ENCODE results near the gene RNF214. TPM values are rescaled to one million over a fixed set of nuclear protein-coding genes. Genes with fewer than 3 reads are reported as not detected.

Gene RNF214
- polyA plus RNA-seq, 3 donors, result 6.4 to 13.8 (median 7.8) TPM

DNA sequence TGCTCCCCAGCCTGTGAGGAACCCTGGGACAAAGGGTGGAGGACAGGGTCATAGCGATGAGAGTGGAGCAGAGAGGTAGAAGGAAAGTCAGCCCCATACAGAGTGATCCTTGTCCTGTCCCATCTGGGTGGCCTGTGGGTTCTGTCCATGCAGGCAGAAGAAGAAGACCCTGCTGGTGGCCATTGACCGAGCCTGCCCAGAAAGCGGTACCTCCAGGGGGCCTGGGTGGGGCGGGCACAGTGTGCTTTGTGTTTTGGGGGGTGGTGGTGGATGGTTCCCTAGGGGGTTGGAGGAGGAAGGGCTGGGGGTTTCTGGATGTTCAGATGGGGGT is 46.1 kb upstream of the RNF214 start:
- peak overlapping the region in 2 of 3 experiments; percentile 4 to 69 for H3K4me3 ChIP-seq (replicated peaks in 1 of 3; ENCODE audit: low read depth in 2 of 3, low read length in 3 of 3)
- no peak for DNase-seq
- Mint-ChIP-seq H3K9me3 (no peaks in the 10 kb centered on the region), H3K27me3 (ENCODE audit: low read depth in 3 of 3) (peaks cover 0 to 5% (median 2%) of the 10 kb centered on the region in 3 donors), H3K27ac (peak overlapping the region in 6 of 7 donors; percentile 86 to 98 (median 94)), H3K4me1 (peaks cover 59% of the 10 kb centered on the region), H3K36me3 (peaks cover 61 to 90% of the 10 kb centered on the region in 2 donors), H3K4me3 (peak overlapping the region; percentile 62 to 78)
- no peaks in the 10 kb centered on the region for H3K27me3 ChIP-seq (ENCODE audit: control insufficient read depth in 2 of 2, insufficient read depth in 2 of 2, low read length in 2 of 2)
- intact Hi-C loops (cut with micrococcal nuclease), result no loop called here
- no peaks in the 10 kb centered on the region for H4K20me1 ChIP-seq (ENCODE audit: insufficient read depth, low read length)
- H3K4me1 ChIP-seq (ENCODE audit: control insufficient read depth in 1 of 2, insufficient read depth in 2 of 2, low read length in 2 of 2), result peaks cover 63 to 69% of the 10 kb centered on the region in 2 donors
- H3K36me3 ChIP-seq (replicated peaks in 1 of 2; ENCODE audit: control insufficient read depth in 1 of 2, insufficient read depth in 2 of 2, low read length in 2 of 2), result peaks cover 46 to 56% of the 10 kb centered on the region in 2 donors
- H2AFZ ChIP-seq (ENCODE audit: insufficient read depth, low read depth, low read length, poor library complexity, severe bottlenecking), result no peak overlapping the region
- peaks cover 18% of the 10 kb centered on the region for H3K79me2 ChIP-seq (ENCODE audit: insufficient read depth, low read length)
- peak overlapping the region; percentile 60 for H3K9ac ChIP-seq (ENCODE audit: insufficient read depth, low read length, poor library complexity, severe bottlenecking)
- no peaks in the 10 kb centered on the region for H3K9me3 ChIP-seq (replicated peaks in 1 of 2; ENCODE audit: control insufficient read depth in 1 of 2, insufficient read depth in 1 of 2, low read length in 2 of 2)
- WGBS (ENCODE audit: insufficient coverage), result 100% methylated on average over 3 of the region's 4 CpGs
- TF ChIP-seq, protein P1, sequence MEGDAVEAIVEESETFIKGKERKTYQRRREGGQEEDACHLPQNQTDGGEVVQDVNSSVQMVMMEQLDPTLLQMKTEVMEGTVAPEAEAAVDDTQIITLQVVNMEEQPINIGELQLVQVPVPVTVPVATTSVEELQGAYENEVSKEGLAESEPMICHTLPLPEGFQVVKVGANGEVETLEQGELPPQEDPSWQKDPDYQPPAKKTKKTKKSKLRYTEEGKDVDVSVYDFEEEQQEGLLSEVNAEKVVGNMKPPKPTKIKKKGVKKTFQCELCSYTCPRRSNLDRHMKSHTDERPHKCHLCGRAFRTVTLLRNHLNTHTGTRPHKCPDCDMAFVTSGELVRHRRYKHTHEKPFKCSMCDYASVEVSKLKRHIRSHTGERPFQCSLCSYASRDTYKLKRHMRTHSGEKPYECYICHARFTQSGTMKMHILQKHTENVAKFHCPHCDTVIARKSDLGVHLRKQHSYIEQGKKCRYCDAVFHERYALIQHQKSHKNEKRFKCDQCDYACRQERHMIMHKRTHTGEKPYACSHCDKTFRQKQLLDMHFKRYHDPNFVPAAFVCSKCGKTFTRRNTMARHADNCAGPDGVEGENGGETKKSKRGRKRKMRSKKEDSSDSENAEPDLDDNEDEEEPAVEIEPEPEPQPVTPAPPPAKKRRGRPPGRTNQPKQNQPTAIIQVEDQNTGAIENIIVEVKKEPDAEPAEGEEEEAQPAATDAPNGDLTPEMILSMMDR (IDR thresholded peaks at IDR 0.05), result no peak
- H3K27ac ChIP-seq (ENCODE audit: low read depth in 1 of 2, low read length in 2 of 2), result peak overlapping the region; percentile 90 to 92
- peak overlapping the region; percentile 69 for H3K4me2 ChIP-seq (replicated peaks; ENCODE audit: extremely low read depth, low read length, poor library complexity, severe bottlenecking)

DNA sequence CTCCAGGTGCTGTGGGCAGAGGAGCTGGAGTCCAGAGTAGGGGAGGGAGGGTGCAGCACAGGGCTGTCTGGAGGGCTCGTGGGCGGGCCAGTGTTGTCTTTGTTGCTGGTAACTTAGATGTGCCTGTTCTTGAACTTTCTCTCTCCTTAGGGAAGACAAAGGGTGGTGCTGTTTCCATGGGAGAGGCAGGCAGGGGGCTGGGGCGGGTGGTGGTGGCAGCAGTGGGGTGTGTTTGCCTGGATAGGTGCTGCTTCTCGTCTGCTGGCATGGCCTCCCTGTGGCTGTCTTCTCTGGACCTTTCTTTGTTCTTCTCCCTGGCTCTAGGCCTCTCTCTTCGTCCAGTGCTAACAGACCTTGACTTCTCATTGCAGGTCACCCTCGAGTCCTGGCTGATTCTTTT is 45.5 kb upstream of the RNF214 start:
- H3K4me2 ChIP-seq (replicated peaks; ENCODE audit: extremely low read depth, low read length, poor library complexity, severe bottlenecking), result peak overlapping the region; percentile 69
- peak overlapping the region; percentile 90 to 92 for H3K27ac ChIP-seq (ENCODE audit: low read depth in 1 of 2, low read length in 2 of 2)
- Mint-ChIP-seq H3K4me3 (peak overlapping the region; percentile 62 to 78), H3K27ac (peak overlapping the region; percentile 17 to 98 (median 92)), H3K4me1 (peaks cover 59% of the 10 kb centered on the region), H3K27me3 (ENCODE audit: low read depth in 3 of 3) (peaks cover 0 to 3% (median 2%) of the 10 kb centered on the region in 3 donors), H3K9me3 (no peaks in the 10 kb centered on the region), H3K36me3 (peaks cover 64 to 91% of the 10 kb centered on the region in 2 donors)
- H4K20me1 ChIP-seq (ENCODE audit: insufficient read depth, low read length), result no peaks in the 10 kb centered on the region
- DNase-seq, result no peak
- peaks cover 18% of the 10 kb centered on the region for H3K79me2 ChIP-seq (ENCODE audit: insufficient read depth, low read length)
- H3K9ac ChIP-seq (ENCODE audit: insufficient read depth, low read length, poor library complexity, severe bottlenecking), result peak overlapping the region; percentile 60
- WGBS (ENCODE audit: insufficient coverage), result 81% methylated on average over 5 of the region's 6 CpGs
- no peaks in the 10 kb centered on the region for H3K9me3 ChIP-seq (replicated peaks in 1 of 2; ENCODE audit: control insufficient read depth in 1 of 2, insufficient read depth in 1 of 2, low read length in 2 of 2)
- H3K36me3 ChIP-seq (replicated peaks in 1 of 2; ENCODE audit: control insufficient read depth in 1 of 2, insufficient read depth in 2 of 2, low read length in 2 of 2), result peaks cover 48 to 56% of the 10 kb centered on the region in 2 donors
- H3K4me1 ChIP-seq (ENCODE audit: control insufficient read depth in 1 of 2, insufficient read depth in 2 of 2, low read length in 2 of 2), result peaks cover 60 to 65% of the 10 kb centered on the region in 2 donors
- no peak overlapping the region for H2AFZ ChIP-seq (ENCODE audit: insufficient read depth, low read depth, low read length, poor library complexity, severe bottlenecking)
- intact Hi-C loops (cut with micrococcal nuclease), result no loop called here
- H3K27me3 ChIP-seq (ENCODE audit: control insufficient read depth in 2 of 2, insufficient read depth in 2 of 2, low read length in 2 of 2), result no peaks in the 10 kb centered on the region
- TF ChIP-seq, protein P1 (IDR thresholded peaks at IDR 0.05), result no peak
- peak overlapping the region in 2 of 3 experiments; percentile 4 to 69 for H3K4me3 ChIP-seq (replicated peaks in 1 of 3; ENCODE audit: low read depth in 2 of 3, low read length in 3 of 3)
